Gastroesophageal sphincter (tissue), 4 donors: ENCODE results near the gene IL20RB. TPM values are rescaled to one million over a fixed set of nuclear protein-coding genes. Genes with fewer than 3 reads are reported as not detected.

ENCODE experiments used
- ATAC-seq: fragments of 150-250 bp; one replicate; pipeline ENCODE4 v1.9.1; 2016; ENCODE audit warnings: mild to moderate bottlenecking, moderate library complexity
- H3K27ac ChIP-seq, 4 donors: fragments of 200-600 bp; sonication (generic) in 3 of 4; 1 replicate in 3 of 4; 2 replicates in 1 of 4; pipeline ENCODE4 v1.5.1; 2016 to 2019
- H3K27me3 ChIP-seq: fragments of 200-600 bp; sonication (generic); one replicate; pipeline ENCODE4 v1.5.1; 2019
- H3K36me3 ChIP-seq, 2 donors: fragments of 200-600 bp; sonication (generic); one replicate each; pipeline ENCODE4 v1.5.1; 2019; ENCODE audit warnings: control low read depth in 1 of 2
- H3K4me1 ChIP-seq, 3 donors: fragments of 200-600 bp; sonication (generic); 1 replicate in 2 of 3; 2 replicates in 1 of 3; pipeline ENCODE4 v1.5.1; 2016 to 2019; ENCODE audit warnings: control low read depth in 2 of 3
- H3K4me3 ChIP-seq, 2 donors: fragments of 200-600 bp; sonication (generic); one replicate each; pipeline ENCODE4 v1.5.1; 2019; ENCODE audit warnings: mild to moderate bottlenecking in 1 of 2, moderate library complexity in 1 of 2
- H3K9me3 ChIP-seq, 3 donors: fragments of 200-600 bp; sonication (generic); one replicate each; pipeline ENCODE4 v1.5.1; 2017 to 2019; ENCODE audit warnings: control low read depth in 2 of 3
- EP300 ChIP-seq: sonication (generic); formaldehyde crosslinking; IDR thresholded peaks from one replicate; pipeline ENCODE4 v1.6.1; 2017; ENCODE audit warnings: antibody characterized with exemption, mild to moderate bottlenecking
- POLR2A ChIP-seq, 2 donors: fragments of 450-650 bp; IDR thresholded peaks; one replicate each; pipeline ENCODE4 v1.6.1; 2017; ENCODE audit warnings: antibody characterized with exemption in 2 of 2, mild to moderate bottlenecking in 2 of 2, moderate library complexity in 1 of 2
- POLR2AphosphoS5 ChIP-seq: sonication (generic); formaldehyde crosslinking; IDR thresholded peaks from one replicate; pipeline ENCODE4 v1.6.1; 2017; ENCODE audit warnings: antibody characterized with exemption
- WGBS, 2 donors: methylation state at CpG; one replicate each; pipeline ENCODE4 v1.1.5; 2018; ENCODE audit warnings: low coverage in 1 of 2; 5-methylcytosine and 5-hydroxymethylcytosine counted together
- total RNA-seq, 4 donors: library from RNA; depleted of rRNA; stranded (reverse); fragments of >200 nt; gene quantifications; one replicate each; pipeline ENCODE4 v1.1.0, GENCODE V29; 2016
- TF ChIP-seq, protein P1 (sequence below), 4 experiments: fragments of 200-600 bp in 2 of 4; fragments of 450-650 bp in 2 of 4; sonication (generic) in 1 of 4; IDR thresholded peaks; one replicate each; pipeline ENCODE4 v1.5.1; 2017 to 2019; ENCODE audit warnings: antibody characterized with exemption in 4 of 4, mild to moderate bottlenecking in 2 of 4, moderate library complexity in 2 of 4

IL20RB gene
- total RNA-seq, 4 donors from 2014 or later = 0.62 to 7.3 (median 1.0) TPM

DNA sequence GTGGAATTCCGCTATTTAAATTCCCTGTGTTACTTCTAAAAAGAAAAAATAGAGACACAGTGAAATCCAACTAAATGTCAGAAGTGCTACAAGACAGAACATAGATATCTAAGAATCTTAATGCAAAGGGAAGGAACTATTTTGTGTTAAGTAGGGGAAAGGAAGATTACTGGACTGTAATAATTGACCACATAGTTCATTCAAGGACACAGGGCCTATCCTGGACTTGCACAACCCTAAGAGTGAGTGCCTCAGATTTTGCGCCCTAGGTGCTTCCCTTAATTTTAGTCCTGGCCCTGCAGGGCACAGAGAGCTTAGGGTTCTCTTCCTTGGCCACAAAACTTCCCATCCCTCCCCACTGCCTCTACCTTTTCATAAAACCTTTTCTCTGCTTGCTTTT, 3.5 kb upstream of the IL20RB start:
- TF ChIP-seq EP300 = no peak
- TF ChIP-seq, protein P1, sequence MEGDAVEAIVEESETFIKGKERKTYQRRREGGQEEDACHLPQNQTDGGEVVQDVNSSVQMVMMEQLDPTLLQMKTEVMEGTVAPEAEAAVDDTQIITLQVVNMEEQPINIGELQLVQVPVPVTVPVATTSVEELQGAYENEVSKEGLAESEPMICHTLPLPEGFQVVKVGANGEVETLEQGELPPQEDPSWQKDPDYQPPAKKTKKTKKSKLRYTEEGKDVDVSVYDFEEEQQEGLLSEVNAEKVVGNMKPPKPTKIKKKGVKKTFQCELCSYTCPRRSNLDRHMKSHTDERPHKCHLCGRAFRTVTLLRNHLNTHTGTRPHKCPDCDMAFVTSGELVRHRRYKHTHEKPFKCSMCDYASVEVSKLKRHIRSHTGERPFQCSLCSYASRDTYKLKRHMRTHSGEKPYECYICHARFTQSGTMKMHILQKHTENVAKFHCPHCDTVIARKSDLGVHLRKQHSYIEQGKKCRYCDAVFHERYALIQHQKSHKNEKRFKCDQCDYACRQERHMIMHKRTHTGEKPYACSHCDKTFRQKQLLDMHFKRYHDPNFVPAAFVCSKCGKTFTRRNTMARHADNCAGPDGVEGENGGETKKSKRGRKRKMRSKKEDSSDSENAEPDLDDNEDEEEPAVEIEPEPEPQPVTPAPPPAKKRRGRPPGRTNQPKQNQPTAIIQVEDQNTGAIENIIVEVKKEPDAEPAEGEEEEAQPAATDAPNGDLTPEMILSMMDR (IDR thresholded peaks at IDR 0.05) = no peak
- TF ChIP-seq POLR2AphosphoS5 = no peak
- TF ChIP-seq POLR2A (IDR thresholded peaks at IDR 0.05) = no peak
- Histone ChIP-seq H3K9me3 (no peaks in the 10 kb centered on the region), H3K27me3 (no peaks in the 10 kb centered on the region), H3K36me3 (no peaks in the 10 kb centered on the region), H3K27ac (no peak overlapping the region), H3K4me3 (no peak overlapping the region), H3K4me1 (peaks cover 0 to 24% (median 0%) of the 10 kb centered on the region in 3 donors)
- no peak for ATAC-seq
- WGBS, 2 donors = 96 to 100% methylated on average over 2 of the region's 2 CpGs

DNA sequence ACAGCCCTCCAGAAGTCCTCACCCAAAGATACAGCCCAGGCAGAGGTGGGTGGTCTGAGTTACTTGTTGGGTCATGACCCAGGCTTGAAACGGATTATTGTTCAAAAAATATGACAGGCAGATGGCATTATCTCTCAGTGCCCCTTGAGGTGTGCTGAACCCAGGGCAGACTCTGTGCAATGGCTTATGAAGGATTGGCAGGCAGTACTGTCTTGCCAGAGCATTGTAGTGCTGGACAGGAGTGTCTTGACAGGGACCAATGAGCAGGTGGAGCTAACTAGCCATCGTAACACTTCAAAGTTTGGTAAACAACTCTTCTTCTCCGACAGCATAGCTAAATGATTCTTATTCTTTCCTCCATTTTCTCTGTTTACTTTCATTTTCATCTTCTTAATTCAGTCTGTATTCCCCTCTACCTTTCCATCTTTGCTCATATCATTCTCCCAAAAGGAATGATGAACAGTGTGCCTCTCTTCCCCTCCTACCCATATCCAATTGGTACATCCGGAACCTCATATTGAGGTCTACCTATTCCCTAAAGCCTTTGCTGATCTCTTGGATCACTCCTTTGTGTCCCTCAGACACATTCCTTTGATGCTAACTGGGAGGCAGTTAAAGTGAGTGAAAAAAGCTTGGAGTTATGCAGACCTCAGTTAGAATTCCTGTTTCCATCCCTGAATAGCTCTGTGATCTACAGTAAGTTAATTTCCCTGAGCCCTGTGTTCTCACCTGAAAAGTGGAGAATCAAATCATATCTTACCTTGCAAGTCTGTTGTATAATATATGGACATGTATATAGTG, 2.6 kb upstream of the IL20RB start:
- no peaks in the 10 kb centered on the region for H3K27me3 ChIP-seq
- H3K27ac ChIP-seq = no peak overlapping the region
- TF ChIP-seq POLR2A (IDR thresholded peaks at IDR 0.05) (no peak), EP300 (no peak)
- TF ChIP-seq, protein P1 (IDR thresholded peaks at IDR 0.05) = no peak
- 66 to 86% methylated on average over 3 of the region's 4 CpGs for WGBS, 2 donors
- H3K36me3 ChIP-seq = no peaks in the 10 kb centered on the region
- H3K4me1 ChIP-seq = peaks cover 0 to 19% (median 0%) of the 10 kb centered on the region in 3 donors
- H3K4me3 ChIP-seq = no peak overlapping the region
- no peak for ATAC-seq
- no peaks in the 10 kb centered on the region for H3K9me3 ChIP-seq

DNA sequence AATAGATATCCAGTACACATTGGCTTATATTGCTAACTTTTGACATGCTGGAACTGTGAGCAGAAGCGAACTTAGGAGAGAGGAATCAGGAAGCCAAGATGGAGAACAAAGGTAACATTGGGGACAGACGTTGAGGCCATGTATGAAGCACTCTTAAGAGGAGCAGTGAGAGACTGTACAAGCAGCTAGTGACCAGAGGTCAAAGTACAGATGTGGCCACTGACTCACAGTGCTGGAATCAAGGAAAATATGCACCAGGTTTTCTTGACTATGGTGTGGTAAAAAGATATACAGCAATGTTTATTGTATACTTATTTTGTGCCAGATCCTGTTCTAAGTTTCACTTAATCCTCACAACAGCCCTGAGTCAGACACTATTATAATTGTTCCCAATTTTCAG, 2.0 kb upstream of the IL20RB start:
- no peak for ATAC-seq
- Histone ChIP-seq H3K4me1 (peaks cover 0 to 15% (median 0%) of the 10 kb centered on the region in 3 donors), H3K9me3 (no peaks in the 10 kb centered on the region), H3K27ac (no peak overlapping the region), H3K4me3 (no peak overlapping the region), H3K27me3 (no peaks in the 10 kb centered on the region), H3K36me3 (no peaks in the 10 kb centered on the region)
- 54 to 66% methylated on average over 2 of the region's 2 CpGs for WGBS, 2 donors
- no peak for TF ChIP-seq EP300
- no peak for TF ChIP-seq POLR2A (IDR thresholded peaks at IDR 0.05)

DNA sequence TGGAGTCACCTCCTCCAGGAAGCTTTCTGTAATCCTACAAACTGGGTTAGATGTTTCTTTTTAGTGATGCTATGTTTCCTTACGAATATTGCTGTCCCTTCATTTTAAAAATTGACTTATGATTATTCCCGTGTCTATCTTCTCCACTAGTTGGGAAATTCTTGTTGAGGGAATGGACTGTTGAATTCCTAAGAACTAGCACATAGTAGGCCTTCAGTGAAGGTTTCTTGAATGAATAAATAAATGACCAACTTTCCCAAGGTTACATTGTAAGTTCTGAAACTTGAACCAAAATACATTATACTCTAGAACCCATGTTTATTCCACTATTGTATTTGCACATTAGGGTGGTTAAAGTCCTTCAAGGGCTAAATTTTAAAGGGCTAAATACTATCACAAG, 812 bp upstream of the IL20RB start:
- Histone ChIP-seq H3K27me3 (no peaks in the 10 kb centered on the region), H3K9me3 (no peaks in the 10 kb centered on the region), H3K4me1 (peaks cover 0 to 15% (median 0%) of the 10 kb centered on the region in 3 donors), H3K4me3 (no peak overlapping the region), H3K27ac (no peak overlapping the region), H3K36me3 (no peaks in the 10 kb centered on the region)
- TF ChIP-seq POLR2A (IDR thresholded peaks at IDR 0.05) = no peak
- TF ChIP-seq EP300 = no peak
- TF ChIP-seq, protein P1 (IDR thresholded peaks at IDR 0.05) = no peak
- no peak for TF ChIP-seq POLR2AphosphoS5
- 85 to 100% methylated on average over 2 of the region's 2 CpGs for WGBS, 2 donors
- no peak for ATAC-seq

DNA sequence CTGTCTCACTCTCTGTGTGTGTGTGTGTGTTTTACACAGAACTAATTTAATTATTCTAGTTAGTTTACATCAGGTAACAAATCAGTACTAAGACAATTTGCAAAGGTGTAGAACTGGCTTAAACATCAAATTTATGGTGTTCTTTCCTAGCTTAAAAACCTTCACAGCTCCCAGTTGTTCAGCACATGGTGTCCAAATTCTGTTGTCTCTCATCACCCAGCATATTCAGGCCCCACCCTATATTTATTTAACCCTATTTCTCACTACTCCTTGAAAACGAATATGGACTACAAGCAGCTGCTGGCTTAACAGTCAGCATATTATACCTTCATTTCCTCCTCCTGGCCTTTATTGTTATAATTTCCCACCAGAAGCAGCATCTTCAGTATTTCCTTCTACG, 1.2 kb downstream of the IL20RB start:
- Histone ChIP-seq H3K27me3 (no peaks in the 10 kb centered on the region), H3K36me3 (no peaks in the 10 kb centered on the region), H3K4me3 (no peak overlapping the region), H3K4me1 (peaks cover 0 to 15% (median 0%) of the 10 kb centered on the region in 3 donors), H3K9me3 (no peaks in the 10 kb centered on the region), H3K27ac (no peak overlapping the region)
- no peak for ATAC-seq
- 40 to 69% methylated on average over 1 to 2 of the region's 2 CpGs for WGBS, 2 donors
- no peak for TF ChIP-seq EP300
- no peak for TF ChIP-seq POLR2A (IDR thresholded peaks at IDR 0.05)
- no peak for TF ChIP-seq POLR2AphosphoS5
- TF ChIP-seq, protein P1 (IDR thresholded peaks at IDR 0.05) = no peak
